Smooth muscle cell of the brain vasculature (primary cell): ENCODE results near the gene KIAA0513.

ENCODE experiments used
- DNase-seq: peaks from one replicate; pipeline ENCODE4 v3.0.0-alpha.2; 2012; ENCODE audit warnings: low read depth, low spot score

KIAA0513 gene

GRCh38 chr16:85027349-85027957 is at the start of gene KIAA0513:
Gene KIAA0513, plus strand, starts transcription at chr16:85027795. Its CDS starts 39,277 bp downstream, at chr16:85067072.
- DNase-seq: peak; percentile 86

- no peak for DNase-seq
Observed at GRCh38 chr16:84979516-84979915, 48.1 kb upstream of the KIAA0513 start.

- DNase-seq: no peak
Observed at GRCh38 chr16:84982434-84982833, 45.2 kb upstream of the KIAA0513 start.

- DNase-seq: no peak
Observed at GRCh38 chr16:84985079-84986065, 42.2 kb upstream of the KIAA0513 start.

- DNase-seq: no peak
Observed at GRCh38 chr16:84986102-84986501, 41.5 kb upstream of the KIAA0513 start.

GRCh38 chr16:84986879-84987278 is 40.7 kb upstream of the KIAA0513 start:
- no peak for DNase-seq

GRCh38 chr16:84988328-84989080 is 39.1 kb upstream of the KIAA0513 start:
- DNase-seq: no peak

- DNase-seq: no peak
Observed at GRCh38 chr16:84989749-84990620, 37.6 kb upstream of the KIAA0513 start.

GRCh38 chr16:84990782-84991181 is 36.8 kb upstream of the KIAA0513 start:
- DNase-seq: no peak

- DNase-seq: no peak
Observed at GRCh38 chr16:84992717-84993075, 34.9 kb upstream of the KIAA0513 start.

GRCh38 chr16:84993926-84994325 is 33.7 kb upstream of the KIAA0513 start:
- DNase-seq: no peak

- DNase-seq: no peak
Observed at GRCh38 chr16:84995663-84996062, 31.9 kb upstream of the KIAA0513 start.

- DNase-seq: no peak
Observed at GRCh38 chr16:84996365-84996764, 31.2 kb upstream of the KIAA0513 start.

- no peak for DNase-seq
Observed at GRCh38 chr16:84999200-84999599, 28.4 kb upstream of the KIAA0513 start.

- DNase-seq: no peak
Observed at GRCh38 chr16:84999857-85000480, 27.6 kb upstream of the KIAA0513 start.

- no peak for DNase-seq
Observed at GRCh38 chr16:85002099-85002541, 25.5 kb upstream of the KIAA0513 start.

GRCh38 chr16:85002608-85003007 is 25.0 kb upstream of the KIAA0513 start:
- no peak for DNase-seq

GRCh38 chr16:85003076-85003475 is 24.5 kb upstream of the KIAA0513 start:
- no peak for DNase-seq

- no peak for DNase-seq
Observed at GRCh38 chr16:85003725-85004586, 23.6 kb upstream of the KIAA0513 start.
